GM19025 (cell line): ENCODE data around the gene ASB1.

ENCODE experiments used
- ATAC-seq: cut with Tn5 transposase; IDR thresholded peaks from one replicate; pipeline ENCODE4 v1.9.1; 2021; ENCODE audit warnings: mild to moderate bottlenecking, low read depth, moderate library complexity; ENCODE audit not compliant: unreplicated experiment

Gene ASB1

DNA sequence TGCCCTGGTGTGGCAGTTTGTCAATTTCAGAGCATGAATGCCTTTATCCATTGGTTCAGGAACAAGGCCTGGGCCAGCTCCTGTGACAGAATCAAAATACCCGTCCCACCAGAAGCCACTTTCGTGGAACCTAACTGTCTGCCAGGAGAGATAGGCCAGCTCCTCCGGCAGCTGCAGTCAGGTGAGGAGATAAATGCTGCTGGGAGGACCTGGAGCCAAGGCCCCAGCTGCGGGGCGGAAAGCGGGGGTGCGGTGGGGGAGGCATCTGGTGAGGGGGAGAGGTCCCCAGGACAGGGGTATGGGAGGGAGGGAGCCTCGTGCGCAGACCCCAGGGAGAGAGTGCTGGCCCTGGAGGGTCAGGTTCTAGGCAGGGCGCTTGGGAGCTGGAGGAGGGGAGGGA lies 4.4 kb upstream of the ASB1 start:
- ATAC-seq, result no peak

DNA sequence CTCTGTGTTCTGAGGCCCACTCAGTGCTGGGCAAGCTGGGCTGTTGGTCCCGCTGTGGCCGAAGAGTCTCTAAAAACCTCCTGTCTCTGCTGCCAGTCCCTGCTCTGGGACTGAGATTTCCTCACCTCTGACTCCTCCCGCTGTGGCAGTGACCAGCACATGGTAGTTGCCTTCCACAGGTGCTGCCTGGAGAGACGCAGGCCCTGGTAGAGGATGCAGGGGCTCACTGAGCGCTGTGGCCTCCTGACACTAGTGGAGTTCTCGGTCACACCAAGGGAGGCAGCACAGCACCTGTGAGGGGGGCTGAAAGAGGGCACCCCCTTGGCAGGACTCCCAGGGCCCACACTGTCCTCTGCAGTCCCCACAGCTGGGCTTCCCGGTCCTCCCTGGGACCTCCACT lies 3.8 kb upstream of the ASB1 start:
- ATAC-seq, result no peak

DNA sequence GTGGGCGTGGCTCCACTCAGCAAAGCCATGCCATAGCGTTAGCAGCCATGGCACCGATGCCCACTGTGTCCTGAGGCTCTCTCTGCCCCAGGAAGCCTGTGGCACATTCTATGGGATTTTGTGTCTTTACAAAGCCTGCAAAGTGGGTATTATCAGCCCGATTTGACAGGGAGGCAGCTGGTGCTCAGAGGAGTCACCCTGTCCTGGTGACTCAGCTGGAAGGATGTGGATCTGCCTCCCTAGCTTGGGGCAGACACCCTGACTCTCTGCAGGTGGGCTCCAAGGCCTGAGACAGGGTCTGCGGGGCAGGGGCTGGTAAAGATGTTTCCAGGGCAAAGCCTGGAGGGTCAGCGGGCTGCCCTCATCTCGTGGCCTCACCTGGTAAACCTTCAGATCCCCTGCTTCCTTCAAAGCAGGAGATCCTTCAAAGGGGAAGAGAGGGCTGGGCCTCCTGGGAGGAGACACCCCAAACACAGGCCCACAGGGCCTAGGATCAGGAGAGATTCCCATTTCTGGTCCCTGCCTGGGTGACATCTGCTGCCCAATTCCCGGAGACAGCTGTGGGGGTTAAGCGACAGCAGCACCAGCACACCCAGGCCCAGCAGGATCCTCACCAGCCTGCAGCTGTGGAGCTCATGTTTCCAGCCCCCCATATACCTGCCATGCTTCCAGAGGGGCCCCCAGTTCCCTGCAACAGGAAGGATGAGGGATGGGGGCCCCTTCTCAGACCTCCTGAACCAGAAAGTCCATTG lies 3.0 kb upstream of the ASB1 start:
- ATAC-seq, result no peak

DNA sequence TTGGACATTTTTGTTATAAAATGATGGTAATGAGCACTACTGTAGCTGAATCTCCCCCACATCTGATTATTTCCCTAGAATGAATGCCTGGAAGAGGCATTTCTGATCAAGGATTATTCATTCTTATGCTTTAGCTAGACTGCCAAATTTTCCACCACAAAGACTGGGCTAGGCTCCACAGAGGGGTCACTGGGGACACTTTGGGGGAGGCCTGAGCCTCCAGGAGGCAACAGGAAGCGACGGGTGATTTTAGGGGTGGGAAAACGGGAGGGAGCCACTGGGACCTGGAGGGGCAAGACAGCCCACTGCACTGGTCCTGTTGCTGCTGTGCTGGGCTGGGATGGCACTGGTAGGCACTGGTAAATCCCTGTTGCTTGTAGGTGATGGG lies 2.4 kb upstream of the ASB1 start:
- no peak for ATAC-seq

DNA sequence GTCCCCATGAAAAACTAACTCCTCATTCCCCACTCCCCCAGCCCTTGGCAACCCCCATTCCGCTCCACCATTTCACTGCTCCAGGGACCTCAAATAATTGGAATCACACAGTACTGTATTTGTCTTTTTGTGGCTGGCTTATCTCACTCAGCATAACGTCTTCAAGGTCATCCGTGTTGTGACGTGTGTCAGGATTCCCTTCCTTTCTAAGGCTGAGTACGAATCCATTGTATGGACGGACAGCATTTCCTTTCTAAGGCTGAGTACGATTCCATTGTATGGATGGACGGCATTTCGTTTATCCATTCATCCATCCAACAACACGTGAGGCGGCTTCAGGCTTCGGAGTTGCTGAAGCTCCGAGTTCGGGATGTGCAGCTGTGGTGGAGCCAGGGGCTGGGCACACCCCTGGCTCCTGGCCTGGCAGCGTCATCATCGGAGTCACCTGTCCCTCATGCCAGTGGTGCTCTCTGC lies 1.2 kb upstream of the ASB1 start:
- ATAC-seq, result no peak

DNA sequence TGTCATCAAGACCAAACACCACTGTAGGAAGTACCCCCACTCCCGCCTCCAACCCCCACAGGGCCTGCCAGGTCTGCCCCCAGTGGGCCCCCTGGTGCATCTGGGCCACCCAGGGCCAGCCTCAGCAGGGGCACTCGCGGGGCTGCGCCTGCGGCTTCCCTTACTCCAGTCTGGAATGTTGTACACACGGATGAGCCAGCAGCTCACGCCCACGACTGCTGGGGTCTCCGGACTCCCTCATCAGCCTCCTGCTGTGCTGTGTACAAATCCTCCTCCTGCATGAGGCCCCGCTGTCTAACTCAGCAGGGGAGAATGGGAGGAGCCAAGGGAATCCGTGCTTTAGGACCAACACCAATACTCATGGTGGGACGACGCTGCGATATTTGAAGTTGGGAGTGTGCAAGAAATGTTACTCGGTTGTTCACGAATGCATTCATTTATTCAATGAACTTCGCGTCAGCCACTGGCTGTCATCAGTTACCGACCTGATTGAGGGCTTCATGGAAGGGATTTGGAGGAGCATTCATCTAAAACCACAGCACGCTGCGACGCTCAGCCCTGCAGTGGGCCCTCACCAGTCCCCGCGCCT lies 654 bp upstream of the ASB1 start:
- ATAC-seq, result no peak

DNA sequence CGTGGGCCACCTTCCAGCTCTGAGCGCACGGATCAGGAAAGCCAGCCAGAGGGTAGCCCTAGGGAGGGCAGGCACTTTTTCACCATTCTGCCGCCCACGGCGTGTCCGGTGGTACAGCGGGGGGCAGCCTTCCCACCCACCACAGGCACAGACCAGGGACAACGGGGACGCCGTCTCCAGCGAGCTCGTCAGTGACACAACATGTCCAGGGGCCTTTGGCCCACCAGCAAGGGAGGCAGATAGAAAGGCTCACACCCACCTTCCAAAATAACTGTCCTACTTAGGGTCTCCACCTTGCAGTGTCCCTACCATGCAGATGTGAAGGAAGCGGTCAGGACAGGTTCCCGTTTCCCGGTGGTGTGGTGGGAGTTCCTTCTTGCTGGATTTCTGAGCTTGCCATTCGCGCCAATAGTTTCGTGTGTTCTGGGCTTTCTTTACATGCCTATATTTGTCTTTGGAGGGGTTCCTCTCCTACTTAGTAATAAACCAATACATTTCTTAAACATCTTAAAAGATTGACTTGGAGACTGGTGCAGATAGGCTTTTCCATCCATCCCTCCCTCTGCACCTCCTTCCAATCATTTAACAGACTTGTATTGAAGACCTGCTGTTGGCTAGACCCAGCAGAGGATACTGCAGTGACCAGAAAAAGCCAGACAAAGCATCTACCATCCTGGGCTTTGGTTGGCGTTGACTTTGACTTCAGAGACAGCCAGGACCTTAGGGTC lies 872 bp downstream of the ASB1 start:
- no peak for ATAC-seq

DNA sequence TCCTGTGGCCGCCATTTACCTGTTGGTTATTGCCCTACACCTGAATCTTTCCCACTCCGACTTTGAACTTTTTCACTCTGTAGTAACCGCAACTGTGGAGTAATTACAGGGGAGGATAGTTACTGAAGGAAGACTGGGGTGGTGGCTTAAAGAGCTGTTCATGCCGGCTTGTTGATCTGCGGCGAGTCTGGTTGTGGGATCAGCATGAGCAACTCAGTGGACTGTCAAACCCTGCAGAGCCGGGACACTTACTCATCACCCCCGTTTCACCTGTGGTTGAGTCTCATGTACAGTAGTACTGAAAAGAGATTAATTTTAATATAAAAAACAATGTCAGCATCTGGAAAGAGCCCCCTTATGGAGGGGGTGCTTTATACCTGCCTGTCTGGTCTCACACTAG lies 2.1 kb downstream of the ASB1 start:
- ATAC-seq, result no peak

DNA sequence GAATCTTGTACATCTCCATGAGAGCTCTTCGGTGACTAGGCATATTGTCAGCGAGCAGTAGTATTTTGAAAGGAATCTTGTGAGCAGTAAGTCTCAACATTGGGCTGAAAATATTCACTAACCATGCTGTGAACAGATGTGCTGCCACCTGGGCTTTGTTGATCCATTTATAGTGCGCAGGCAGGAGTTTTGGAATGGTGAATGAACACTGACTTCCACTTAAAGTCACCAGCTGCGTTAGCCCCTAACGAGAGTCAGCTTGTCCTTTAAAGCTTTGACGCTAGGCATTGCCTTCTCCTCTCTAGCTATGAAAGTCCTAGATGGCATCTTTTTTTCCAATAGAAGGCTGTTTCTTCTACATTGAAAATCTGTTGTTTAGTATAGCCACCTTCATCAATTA lies 4.1 kb downstream of the ASB1 start:
- no peak for ATAC-seq

DNA sequence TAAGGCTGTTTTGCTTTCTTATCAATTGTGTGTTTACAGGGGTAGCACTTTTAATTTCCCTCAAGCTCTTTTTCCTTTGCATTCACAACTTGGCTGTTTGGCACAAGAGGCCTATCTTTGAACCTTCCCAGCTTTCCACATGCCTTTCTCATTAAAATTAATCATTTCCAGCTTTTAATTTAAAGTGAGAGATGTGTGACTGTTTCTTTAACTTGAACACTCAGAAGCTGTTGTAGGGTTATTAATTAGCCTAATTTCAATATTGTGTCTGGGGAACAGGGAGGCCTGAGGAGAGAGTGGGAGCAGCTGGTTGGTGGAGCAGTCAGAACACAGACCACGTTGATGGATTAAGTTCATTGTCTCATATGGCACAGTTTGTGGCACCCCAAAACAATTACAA lies 4.7 kb downstream of the ASB1 start:
- ATAC-seq, result no peak

DNA sequence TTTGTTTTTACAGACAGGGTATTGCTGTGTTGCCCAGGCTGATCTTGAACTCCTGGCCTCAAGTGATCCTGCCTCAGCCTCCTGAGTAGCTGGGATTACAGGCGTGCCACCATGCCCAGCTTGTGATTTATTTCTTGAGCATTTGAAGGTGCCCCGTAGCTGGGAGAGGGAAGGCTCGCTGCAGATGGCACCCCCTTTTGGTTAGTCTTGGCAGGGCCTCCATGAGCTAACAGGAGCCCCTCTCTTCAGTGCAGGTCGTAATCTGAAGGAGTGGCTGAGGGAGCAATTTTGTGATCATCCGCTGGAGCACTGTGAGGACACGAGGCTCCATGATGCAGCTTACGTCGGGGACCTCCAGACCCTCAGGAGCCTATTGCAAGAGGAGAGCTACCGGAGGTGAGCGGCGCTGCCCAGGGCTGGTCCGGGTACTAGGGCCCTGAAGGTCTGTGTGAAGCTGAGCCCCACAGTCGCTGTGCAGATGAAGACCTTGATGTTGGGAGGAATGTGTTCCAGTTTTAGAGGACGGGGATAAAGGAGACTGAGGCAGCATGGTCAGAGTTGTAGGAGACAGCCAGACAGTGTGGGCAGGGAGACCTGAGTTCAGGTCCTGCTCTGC lies 6.7 kb downstream of the ASB1 start:
- ATAC-seq, result no peak

DNA sequence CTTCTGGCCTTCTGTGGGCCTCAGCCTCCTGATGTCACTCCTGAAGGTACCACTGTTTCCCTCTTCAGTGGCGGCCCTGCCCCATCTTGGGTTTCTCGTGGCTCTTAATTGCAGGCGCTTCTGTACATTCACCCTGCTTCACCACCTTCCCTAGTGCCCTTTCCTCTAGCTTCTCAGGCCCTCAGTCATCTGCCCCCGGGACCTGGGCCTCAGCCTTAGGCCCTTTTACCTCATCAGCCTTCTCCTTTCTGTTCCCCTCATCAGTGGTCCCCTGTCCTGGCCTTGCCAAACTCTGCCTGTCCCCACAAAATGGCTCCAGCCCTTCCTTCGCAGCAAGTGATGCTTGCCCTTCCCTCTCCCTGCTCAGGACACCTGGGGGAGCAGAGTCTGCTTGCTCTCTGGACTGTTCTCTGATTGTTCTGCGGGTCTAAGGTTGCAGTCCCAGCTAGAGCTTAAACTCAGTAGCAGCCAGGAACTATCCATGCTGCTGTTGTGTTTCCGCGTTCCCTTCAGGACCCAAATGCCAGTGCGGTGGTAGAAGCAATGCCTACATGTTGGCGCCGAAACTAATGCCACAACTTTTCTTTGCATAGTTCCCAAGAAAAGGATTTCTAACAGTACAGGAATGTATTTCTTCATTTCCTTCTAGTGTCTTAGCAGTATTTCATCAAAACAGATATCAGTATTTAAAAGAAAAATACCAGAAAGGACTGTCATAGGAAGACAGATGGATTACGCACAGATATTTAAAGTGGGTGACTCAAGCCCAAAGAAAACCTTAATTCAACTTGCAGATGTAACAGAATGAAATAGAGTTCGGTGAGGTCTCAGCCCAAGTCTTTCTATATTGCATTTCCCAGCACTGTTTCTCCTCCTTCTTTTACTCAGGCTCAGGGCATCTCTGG lies 7.5 kb downstream of the ASB1 start:
- no peak for ATAC-seq

DNA sequence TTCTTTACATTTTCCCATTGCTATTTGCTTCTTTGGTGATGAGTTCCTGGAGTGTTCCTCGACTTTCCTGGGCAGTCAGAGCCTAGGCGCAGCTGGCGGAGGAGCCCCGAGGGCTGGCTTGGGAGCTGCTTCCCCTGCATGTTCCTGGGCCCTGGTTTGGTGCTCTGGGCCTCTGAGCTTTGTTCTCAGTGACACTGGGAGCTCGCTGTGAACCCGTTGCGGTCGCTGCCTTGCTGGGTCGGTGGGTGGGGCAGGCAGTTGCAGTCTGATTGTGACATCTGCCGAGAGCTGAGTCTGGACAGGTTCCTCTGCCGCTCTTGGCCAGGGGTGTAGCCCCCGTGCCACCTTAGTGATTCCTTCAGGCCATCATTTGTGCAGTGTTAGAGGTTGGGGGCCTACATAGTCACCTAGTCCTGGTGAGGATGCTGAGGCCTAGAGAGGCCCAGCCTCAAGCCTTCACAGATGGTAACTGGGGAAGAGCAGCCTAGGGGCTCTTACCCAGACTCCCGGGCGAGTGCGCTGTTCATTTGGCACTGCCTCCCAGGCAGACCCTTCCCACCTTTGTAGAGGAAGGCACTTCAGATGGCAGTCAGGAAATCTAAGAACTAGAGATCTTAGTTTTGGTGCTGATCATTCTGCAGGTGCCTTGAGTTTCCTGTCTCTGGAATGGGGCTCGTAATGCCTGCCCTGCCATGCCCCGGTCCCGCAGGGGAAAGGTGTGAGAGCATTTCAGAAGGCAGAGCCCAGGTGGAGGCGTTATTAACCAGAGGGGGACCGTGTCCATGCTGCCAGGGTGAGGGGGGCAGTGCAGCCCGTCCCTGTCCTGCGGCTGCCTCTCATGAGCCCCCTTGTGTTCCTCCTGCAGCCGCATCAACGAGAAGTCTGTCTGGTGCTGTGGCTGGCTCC lies 8.4 kb downstream of the ASB1 start:
- no peak for ATAC-seq

DNA sequence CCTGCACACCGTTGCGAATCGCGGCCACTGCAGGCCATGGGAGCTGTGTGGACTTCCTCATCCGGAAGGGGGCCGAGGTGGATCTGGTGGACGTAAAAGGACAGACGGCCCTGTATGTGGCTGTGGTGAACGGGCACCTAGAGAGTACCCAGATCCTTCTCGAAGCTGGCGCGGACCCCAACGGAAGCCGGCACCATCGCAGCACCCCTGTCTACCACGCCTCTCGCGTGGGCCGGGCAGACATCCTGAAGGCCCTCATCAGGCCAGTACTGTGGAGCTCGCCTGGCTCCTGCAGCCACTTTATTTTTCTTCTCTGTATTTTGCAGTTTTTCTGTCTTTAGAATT lies 9.0 kb downstream of the ASB1 start:
- ATAC-seq, result no peak

DNA sequence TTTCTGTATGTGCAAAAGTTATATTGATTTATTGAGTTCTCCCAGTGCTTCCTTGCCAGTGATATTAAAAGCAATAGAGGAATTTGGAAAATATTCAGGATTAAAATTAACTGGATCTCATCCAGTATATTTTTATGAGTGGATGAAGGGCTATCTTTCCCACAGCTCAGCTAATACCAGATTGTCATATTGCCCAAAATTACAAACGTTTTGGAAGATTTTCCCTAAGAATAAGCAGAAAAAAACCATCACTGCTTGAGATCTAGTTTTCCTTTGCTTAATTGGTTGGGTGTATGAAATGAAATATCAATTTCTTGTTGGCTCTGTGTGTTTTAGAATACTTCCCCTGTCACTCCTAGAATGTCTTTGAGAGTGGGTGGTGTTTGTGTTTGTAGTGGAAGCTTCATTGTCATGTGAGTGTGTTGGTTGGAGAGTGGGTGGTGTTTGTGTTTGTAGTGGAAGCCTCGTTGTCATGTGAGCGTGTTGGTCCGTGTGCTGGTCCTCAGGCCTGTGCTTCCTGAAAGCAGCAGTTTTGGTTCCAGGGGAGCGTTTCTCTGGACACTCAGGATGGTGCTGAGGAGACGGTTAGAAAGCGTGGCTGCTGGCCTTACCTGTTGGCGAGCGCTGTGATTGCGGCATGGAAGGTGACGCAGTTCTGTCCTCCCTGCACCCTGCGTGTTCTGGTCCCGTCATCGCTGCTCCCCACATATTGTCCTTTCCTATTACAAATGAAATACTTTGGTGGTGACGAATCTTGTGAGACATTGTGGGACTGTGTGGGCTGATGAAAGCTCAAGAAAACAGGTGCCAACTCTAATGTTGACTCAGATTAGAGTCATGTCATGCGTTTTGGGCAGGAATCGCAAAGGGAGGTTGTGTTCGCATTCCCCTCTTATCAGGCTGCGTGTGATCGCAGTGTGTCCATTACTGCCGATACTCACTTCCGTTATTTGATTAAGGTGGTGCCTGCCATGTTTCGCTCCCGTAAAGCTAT lies 12.4 kb downstream of the ASB1 start:
- ATAC-seq, result no peak

DNA sequence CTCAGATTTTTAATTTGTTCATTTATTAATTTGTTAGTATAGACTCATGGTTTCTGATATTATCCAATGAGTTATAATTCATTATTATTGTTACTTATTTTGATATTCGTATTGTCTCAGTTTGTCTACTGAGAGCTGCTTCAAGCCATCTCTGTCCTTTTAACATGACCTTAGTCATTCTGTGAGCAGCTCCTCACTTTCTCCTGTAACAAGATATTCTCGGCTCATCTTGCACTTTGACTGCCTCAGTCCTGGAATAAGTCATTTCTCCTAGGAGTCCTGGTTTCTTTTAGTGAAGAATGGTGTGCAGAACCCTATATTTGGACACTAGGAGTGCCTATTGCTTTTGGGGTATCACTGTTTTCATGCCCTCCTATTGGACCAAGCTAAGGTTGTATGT lies 13.2 kb downstream of the ASB1 start:
- ATAC-seq, result no peak

DNA sequence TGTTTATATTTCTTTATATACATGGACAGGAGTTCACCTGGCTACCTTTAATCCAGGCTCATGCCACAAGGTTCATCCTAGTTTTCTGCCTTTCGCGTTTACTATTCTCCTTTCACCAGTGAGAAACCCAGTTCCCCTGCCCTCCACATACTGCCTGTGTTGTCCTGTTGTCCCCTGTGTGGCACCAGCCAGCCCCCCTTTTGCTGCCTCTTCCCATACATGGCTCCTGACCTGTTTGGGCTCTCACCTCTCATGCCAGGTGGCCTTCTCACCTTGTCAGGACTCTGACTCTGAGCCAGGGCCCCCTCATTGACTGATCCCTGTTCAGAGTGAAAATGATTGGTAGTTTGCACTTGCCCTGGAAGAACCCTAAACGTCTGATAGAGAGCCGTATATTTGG lies 13.6 kb downstream of the ASB1 start:
- no peak for ATAC-seq

DNA sequence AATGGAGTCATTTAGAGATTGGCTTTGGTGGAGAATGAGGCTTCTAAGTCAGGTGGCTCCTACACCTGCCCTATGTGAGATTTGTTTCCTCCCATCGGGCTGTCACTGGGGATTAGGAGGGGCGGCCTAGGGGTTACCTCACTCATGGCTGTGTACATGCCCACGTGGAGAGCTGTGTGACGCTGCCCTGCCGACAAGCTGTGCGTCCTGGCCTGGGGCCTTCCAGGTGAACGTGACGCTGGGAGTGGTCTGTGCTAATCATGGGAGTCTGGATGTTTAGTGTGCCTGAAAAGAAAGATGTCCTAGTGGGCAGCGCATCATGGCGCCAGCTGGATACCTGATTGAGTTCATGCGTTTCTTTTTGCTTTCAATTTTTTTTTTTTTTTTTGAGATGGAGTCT lies 14.0 kb downstream of the ASB1 start:
- no peak for ATAC-seq
